SU-DHL-6 (cell line): ENCODE results near the gene VIPR2.

ENCODE experiments used
- H2AFZ ChIP-seq: fragments of 200-600 bp; sonication (generic); 2 replicates; pipeline ENCODE4 v1.6.1; 2014; ENCODE audit warnings: low read depth, mild to moderate bottlenecking, moderate library complexity, mixed read lengths, antibody characterized with exemption, low read length; ENCODE audit not compliant: severe bottlenecking
- H3F3A ChIP-seq: fragments of 200-600 bp; shearing (Covaris generic); 2 replicates; pipeline ENCODE4 v1.6.0; 2016; ENCODE audit warnings: antibody characterized with exemption, mild to moderate bottlenecking; ENCODE audit not compliant: insufficient read depth
- H3K27ac ChIP-seq: fragments of 200-600 bp; sonication (generic); 2 replicates; pipeline ENCODE4 v1.5.1; 2016; ENCODE audit warnings: low read depth, mild to moderate bottlenecking, low read length, moderate library complexity, mixed read lengths
- H3K27me3 ChIP-seq: fragments of 200-600 bp; sonication (generic), shearing (Covaris generic); 2 replicates; pipeline ENCODE4 v1.6.0; 2014; ENCODE audit warnings: mild to moderate bottlenecking, low read length
- H3K36me3 ChIP-seq: fragments of 200-600 bp; sonication (generic); 2 replicates; pipeline ENCODE4 v1.6.1; 2014; ENCODE audit warnings: mild to moderate bottlenecking, low read length, mixed read lengths
- H3K4me2 ChIP-seq: fragments of 300-600, 200-600 bp; shearing (Covaris generic), sonication (generic); 2 replicates; pipeline ENCODE4 v1.6.0; 2014; ENCODE audit warnings: low read length, low read depth, mild to moderate bottlenecking; ENCODE audit not compliant: poor library complexity, severe bottlenecking
- H3K4me3 ChIP-seq: fragments of 200-600 bp; sonication (generic); 2 replicates; pipeline ENCODE4 v1.5.1; 2014; ENCODE audit warnings: antibody characterized with exemption, low read length, mild to moderate bottlenecking, mixed read lengths; ENCODE audit not compliant: insufficient read depth, poor library complexity, severe bottlenecking
- H3K79me2 ChIP-seq: fragments of 200-600 bp; sonication (generic); 2 replicates; pipeline ENCODE4 v1.6.1; 2014; ENCODE audit warnings: mild to moderate bottlenecking, low read length, moderate library complexity; ENCODE audit not compliant: insufficient read depth
- H3K9ac ChIP-seq: fragments of 200-600 bp; sonication (generic); 2 replicates; pipeline ENCODE4 v1.7.0; 2014; ENCODE audit warnings: mild to moderate bottlenecking, low read length
- H3K9me2 ChIP-seq: fragments of 200-600 bp; sonication (generic); replicated peaks from 2 replicates; pipeline ENCODE4 v1.6.1; 2014; ENCODE audit warnings: low read length; ENCODE audit not compliant: insufficient read depth
- H3K9me3 ChIP-seq: fragments of 200-600 bp; sonication (generic); 2 replicates; pipeline ENCODE4 v1.6.1; 2014; ENCODE audit warnings: low read length, mixed read lengths; ENCODE audit not compliant: insufficient read depth
- H4K20me1 ChIP-seq: fragments of 200-600 bp; sonication (generic); 2 replicates; pipeline ENCODE4 v1.6.1; 2014; ENCODE audit warnings: low read depth, mild to moderate bottlenecking, antibody characterized with exemption, low read length, moderate library complexity, mixed read lengths
- CTCF ChIP-seq: fragments of 200-600 bp; sonication (generic); IDR thresholded peaks from one replicate; pipeline ENCODE4 v1.5.1; 2017; ENCODE audit warnings: antibody characterized with exemption, mild to moderate bottlenecking, low read length, moderate library complexity; ENCODE audit not compliant: insufficient read depth, poor library complexity, severe bottlenecking
- EZH2phosphoT487 ChIP-seq: fragments of 200-600 bp; sonication (generic), shearing (Covaris generic); conservative IDR thresholded peaks from 2 replicates; pipeline ENCODE4 v1.6.1; 2018; ENCODE audit warnings: mild to moderate bottlenecking, antibody characterized with exemption, low read length, moderate library complexity, mixed read lengths

Gene VIPR2

DNA sequence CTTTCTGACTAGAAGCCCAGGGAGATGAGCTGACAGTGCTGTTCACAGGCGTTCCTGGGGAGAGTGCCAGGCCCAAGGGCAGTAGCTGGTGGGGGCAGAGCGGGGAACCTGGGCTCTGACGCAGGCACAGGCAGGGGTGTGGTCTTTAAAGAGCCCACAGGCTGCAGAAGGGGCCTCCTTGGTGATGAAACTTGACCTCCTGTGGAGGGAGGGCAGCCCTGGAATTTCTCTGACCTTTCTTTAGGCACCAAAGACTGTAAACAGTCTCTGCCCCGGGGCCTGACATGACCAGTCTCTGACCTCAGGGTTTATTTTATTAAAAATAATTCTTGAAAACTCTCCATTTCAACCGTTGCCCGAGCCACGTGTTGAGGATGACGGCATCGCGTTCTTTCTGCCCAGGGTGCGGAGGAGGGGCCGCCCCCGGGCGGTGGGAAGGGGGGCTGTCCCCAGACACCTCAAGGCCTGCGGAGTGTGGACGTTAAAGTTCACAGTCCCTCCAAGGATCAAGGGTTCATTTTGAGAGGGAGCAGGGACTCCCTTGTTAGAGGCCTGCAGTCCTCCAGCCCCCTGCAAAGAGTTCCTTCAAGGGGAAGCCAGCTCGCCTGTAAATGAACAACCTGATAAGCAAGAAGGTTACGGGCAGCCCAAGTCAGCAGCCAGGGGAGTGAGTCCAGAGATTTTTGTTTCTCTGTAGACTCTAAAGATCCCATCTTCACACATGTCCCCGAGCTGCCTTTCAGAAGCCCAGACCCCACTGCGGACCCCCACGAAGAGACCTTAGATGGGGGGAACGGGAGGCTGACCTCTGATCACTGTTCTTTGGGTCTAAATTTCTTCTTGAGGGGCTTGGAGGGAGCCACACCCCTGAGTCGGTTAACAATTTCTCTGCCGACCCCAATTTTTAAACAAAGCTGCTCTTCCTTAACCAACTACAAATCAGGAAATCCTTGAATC is 128.9 kb downstream of the VIPR2 start:
- H3K27me3 ChIP-seq, result no peaks in the 10 kb centered on the region
- no peaks in the 10 kb centered on the region for H3K36me3 ChIP-seq
- no peak overlapping the region for H3K9ac ChIP-seq

GRCh38 chr7:159015081-159015453 is 129.6 kb downstream of the VIPR2 start:
- H3K4me3 ChIP-seq, result no peak overlapping the region
- H3K27ac ChIP-seq, result no peak overlapping the region
- H2AFZ ChIP-seq, result no peak overlapping the region

More for the DNA sequence above, 128.9 kb downstream of the VIPR2 start:
- peaks cover 3% of the 10 kb centered on the region; the same call in 1 of the 2 replicates for H3K9me3 ChIP-seq
- TF ChIP-seq EZH2phosphoT487, result no peak
- TF ChIP-seq CTCF, result no peak
- H3K79me2 ChIP-seq, result no peaks in the 10 kb centered on the region
- H3K4me3 ChIP-seq, result no peak overlapping the region
- H3K4me2 ChIP-seq, result no peak overlapping the region
- no peaks in the 10 kb centered on the region for H3F3A ChIP-seq
- H4K20me1 ChIP-seq, result no peaks in the 10 kb centered on the region
- H3K27ac ChIP-seq, result no peak overlapping the region
- H2AFZ ChIP-seq, result no peak overlapping the region
- no peaks in the 10 kb centered on the region for H3K9me2 ChIP-seq

DNA sequence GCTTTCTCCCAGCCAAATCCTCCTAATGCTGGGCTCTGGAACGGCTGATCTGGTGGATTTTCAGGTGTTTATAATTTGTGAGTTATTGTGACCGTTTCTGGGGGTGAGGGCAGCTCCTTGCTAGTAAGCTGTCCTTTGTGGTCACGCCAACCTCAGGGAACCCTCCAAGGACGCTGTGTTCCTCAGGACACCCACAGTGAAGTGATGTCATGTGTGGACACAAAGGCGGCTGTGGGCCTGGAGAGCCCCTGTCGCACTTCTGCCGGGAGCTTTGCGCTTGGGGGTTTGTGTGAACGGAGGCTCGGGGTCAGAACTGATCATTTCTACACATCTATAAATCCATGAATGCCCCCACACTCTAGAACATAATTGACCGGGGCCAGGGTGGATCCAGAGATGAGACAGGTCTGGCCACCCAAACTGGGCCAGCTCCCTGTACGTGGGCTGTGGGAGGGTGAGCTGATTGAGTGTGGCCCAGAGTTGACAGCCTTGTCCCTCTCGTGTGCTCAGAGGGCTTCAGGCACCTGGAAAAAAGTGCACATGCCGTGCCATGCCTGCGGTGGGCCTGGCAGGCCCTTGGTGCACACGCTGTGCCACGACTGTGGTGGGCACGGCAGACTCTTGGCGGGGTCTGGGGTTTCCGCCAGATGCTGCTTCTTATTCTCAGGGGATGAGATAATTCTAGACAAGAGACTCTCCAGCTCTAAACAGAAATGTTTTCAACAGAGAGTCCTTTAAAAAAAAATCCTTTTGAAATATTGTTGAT is 130.2 kb downstream of the VIPR2 start:
- no peaks in the 10 kb centered on the region for H3K79me2 ChIP-seq
- TF ChIP-seq CTCF, result no peak
- no peak for TF ChIP-seq EZH2phosphoT487
- no peaks in the 10 kb centered on the region for H3K9me3 ChIP-seq
- H3K27ac ChIP-seq, result no peak overlapping the region
- H3K9ac ChIP-seq, result no peak overlapping the region
- no peak overlapping the region for H3K4me3 ChIP-seq
- H3K4me2 ChIP-seq, result no peak overlapping the region
- H3K27me3 ChIP-seq, result no peaks in the 10 kb centered on the region
- no peaks in the 10 kb centered on the region for H4K20me1 ChIP-seq
- H3K36me3 ChIP-seq, result no peaks in the 10 kb centered on the region
- H2AFZ ChIP-seq, result no peak overlapping the region
- no peaks in the 10 kb centered on the region for H3F3A ChIP-seq
- no peaks in the 10 kb centered on the region for H3K9me2 ChIP-seq

More at GRCh38 chr7:159015081-159015453, 129.6 kb downstream of the VIPR2 start:
- no peak overlapping the region for H3K9ac ChIP-seq
- TF ChIP-seq CTCF, result no peak
- no peak for TF ChIP-seq EZH2phosphoT487
- no peaks in the 10 kb centered on the region for H4K20me1 ChIP-seq
- H3K27me3 ChIP-seq, result no peaks in the 10 kb centered on the region
- H3K9me3 ChIP-seq, result no peaks in the 10 kb centered on the region
- no peaks in the 10 kb centered on the region for H3K9me2 ChIP-seq
- H3K36me3 ChIP-seq, result no peaks in the 10 kb centered on the region
- H3K4me2 ChIP-seq, result no peak overlapping the region
- H3F3A ChIP-seq, result no peaks in the 10 kb centered on the region
- no peaks in the 10 kb centered on the region for H3K79me2 ChIP-seq
